LNCaP clone FGC (cell line): ENCODE measurements around the gene SEMA3D.

Experiments used
- DNase-seq: peaks from one replicate; pipeline ENCODE4 v3.0.0-alpha.2; 2011; ENCODE audit warnings: low read depth
- H3K4me3 ChIP-seq: 2 replicates; pipeline ENCODE4 v1.5.1; 2011; ENCODE audit warnings: mild to moderate bottlenecking, low read depth, low read length, control low read depth
- CTCF ChIP-seq: IDR thresholded peaks from 2 replicates; pipeline ENCODE4 v1.5.1; 2012; ENCODE audit warnings: mild to moderate bottlenecking; ENCODE audit not compliant: control insufficient read depth, insufficient read depth; ENCODE audit errors: extremely low read depth

SEMA3D gene

GRCh38 chr7:85103962-85104361 is 82.9 kb downstream of the SEMA3D start:
- DNase-seq, result no peak
- H3K4me3 ChIP-seq, result no peak overlapping the region
- TF ChIP-seq CTCF, result no peak

- no peak for DNase-seq
- TF ChIP-seq CTCF, result no peak
- H3K4me3 ChIP-seq, result no peak overlapping the region
Measured at GRCh38 chr7:85103357-85103756, 83.5 kb downstream of the SEMA3D start.

- no peak for TF ChIP-seq CTCF
- no peak overlapping the region for H3K4me3 ChIP-seq
- no peak for DNase-seq
Measured at GRCh38 chr7:85102813-85103350, 84.0 kb downstream of the SEMA3D start.

GRCh38 chr7:85101347-85101746 is 85.5 kb downstream of the SEMA3D start:
- no peak for DNase-seq
- no peak overlapping the region for H3K4me3 ChIP-seq
- TF ChIP-seq CTCF, result no peak

GRCh38 chr7:85097844-85098243 is 89.0 kb downstream of the SEMA3D start:
- no peak for TF ChIP-seq CTCF
- H3K4me3 ChIP-seq, result no peak overlapping the region

GRCh38 chr7:85095806-85096205 is 91.0 kb downstream of the SEMA3D start:
- no peak for TF ChIP-seq CTCF
- H3K4me3 ChIP-seq, result no peak overlapping the region
- DNase-seq, result no peak

More at GRCh38 chr7:85097844-85098243, 89.0 kb downstream of the SEMA3D start:
- no peak for DNase-seq

- no peak overlapping the region for H3K4me3 ChIP-seq
- no peak for TF ChIP-seq CTCF
- no peak for DNase-seq
Measured at GRCh38 chr7:85095366-85095765, 91.5 kb downstream of the SEMA3D start.
